ENCODE results near the gene IGFBP7. TPM values are rescaled to one million over a fixed set of nuclear protein-coding genes. Genes with fewer than 3 reads are reported as not detected.

The IGFBP7 gene
- total RNA-seq, 1 donor from 2014 or later = 3,484 TPM

- H3K9me3 Mint-ChIP-seq (ENCODE audit: unreplicated experiment) = peaks cover 2% of the 10 kb centered on the region
- DNase-seq (ENCODE audit: extremely low spot score, unreplicated experiment) = no peak
- peaks cover 40% of the 10 kb centered on the region for H3K4me1 Mint-ChIP-seq (ENCODE audit: unreplicated experiment)
- peak overlapping the region; percentile 18 for H3K4me3 Mint-ChIP-seq (ENCODE audit: unreplicated experiment)
- TF ChIP-seq CTCF (IDR thresholded peaks at IDR 0.05) = no peak
- peak overlapping the region; percentile 82 for H3K27ac Mint-ChIP-seq (ENCODE audit: unreplicated experiment)
- H3K36me3 Mint-ChIP-seq (ENCODE audit: unreplicated experiment) = peaks cover 4% of the 10 kb centered on the region
- no peaks in the 10 kb centered on the region for H3K27me3 Mint-ChIP-seq (ENCODE audit: unreplicated experiment)
Measured at GRCh38 chr4:57131849-57132742, 21.9 kb upstream of the IGFBP7 start.

GRCh38 chr4:57129477-57129876, 19.3 kb upstream of the IGFBP7 start:
- H3K9me3 Mint-ChIP-seq (ENCODE audit: unreplicated experiment) = peaks cover 7% of the 10 kb centered on the region
- no peaks in the 10 kb centered on the region for H3K27me3 Mint-ChIP-seq (ENCODE audit: unreplicated experiment)

GRCh38 chr4:57127361-57127760, 17.2 kb upstream of the IGFBP7 start:
- no peak overlapping the region for H3K4me3 Mint-ChIP-seq (ENCODE audit: unreplicated experiment)

More at GRCh38 chr4:57129477-57129876, 19.3 kb upstream of the IGFBP7 start:
- Mint-ChIP-seq H3K4me3 (ENCODE audit: unreplicated experiment) (no peak overlapping the region), H3K4me1 (ENCODE audit: unreplicated experiment) (peaks cover 32% of the 10 kb centered on the region), H3K36me3 (ENCODE audit: unreplicated experiment) (peaks cover 8% of the 10 kb centered on the region), H3K27ac (ENCODE audit: unreplicated experiment) (no peak overlapping the region)
- DNase-seq (ENCODE audit: extremely low spot score, unreplicated experiment) = no peak
- TF ChIP-seq CTCF (IDR thresholded peaks at IDR 0.05) = no peak

GRCh38 chr4:57125996-57126395, 15.8 kb upstream of the IGFBP7 start:
- H3K4me3 Mint-ChIP-seq (ENCODE audit: unreplicated experiment) = no peak overlapping the region
- DNase-seq (ENCODE audit: extremely low spot score, unreplicated experiment) = no peak
- H3K36me3 Mint-ChIP-seq (ENCODE audit: unreplicated experiment) = peaks cover 13% of the 10 kb centered on the region
- TF ChIP-seq CTCF (IDR thresholded peaks at IDR 0.05) = no peak
- peaks cover 5% of the 10 kb centered on the region for H3K4me1 Mint-ChIP-seq (ENCODE audit: unreplicated experiment)
- no peaks in the 10 kb centered on the region for H3K27me3 Mint-ChIP-seq (ENCODE audit: unreplicated experiment)
- peaks cover 13% of the 10 kb centered on the region for H3K9me3 Mint-ChIP-seq (ENCODE audit: unreplicated experiment)
- H3K27ac Mint-ChIP-seq (ENCODE audit: unreplicated experiment) = no peak overlapping the region

More at GRCh38 chr4:57127361-57127760, 17.2 kb upstream of the IGFBP7 start:
- no peak overlapping the region for H3K27ac Mint-ChIP-seq (ENCODE audit: unreplicated experiment)
- no peak for DNase-seq (ENCODE audit: extremely low spot score, unreplicated experiment)
- no peak for TF ChIP-seq CTCF (IDR thresholded peaks at IDR 0.05)
- H3K9me3 Mint-ChIP-seq (ENCODE audit: unreplicated experiment) = peaks cover 7% of the 10 kb centered on the region
- H3K36me3 Mint-ChIP-seq (ENCODE audit: unreplicated experiment) = peaks cover 13% of the 10 kb centered on the region
- no peaks in the 10 kb centered on the region for H3K27me3 Mint-ChIP-seq (ENCODE audit: unreplicated experiment)
- H3K4me1 Mint-ChIP-seq (ENCODE audit: unreplicated experiment) = peaks cover 17% of the 10 kb centered on the region

- no peak for TF ChIP-seq CTCF (IDR thresholded peaks at IDR 0.05)
Measured at GRCh38 chr4:57124145-57124544, 14.0 kb upstream of the IGFBP7 start.

More at GRCh38 chr4:57124145-57124544, 14.0 kb upstream of the IGFBP7 start:
- Mint-ChIP-seq H3K36me3 (ENCODE audit: unreplicated experiment) (peaks cover 13% of the 10 kb centered on the region), H3K27ac (ENCODE audit: unreplicated experiment) (no peak overlapping the region), H3K4me1 (ENCODE audit: unreplicated experiment) (peaks cover 19% of the 10 kb centered on the region), H3K27me3 (ENCODE audit: unreplicated experiment) (no peaks in the 10 kb centered on the region), H3K9me3 (ENCODE audit: unreplicated experiment) (peaks cover 13% of the 10 kb centered on the region), H3K4me3 (ENCODE audit: unreplicated experiment) (no peak overlapping the region)
- DNase-seq (ENCODE audit: extremely low spot score, unreplicated experiment) = no peak

All from osteocyte (in vitro differentiated cells).